Omental fat pad (tissue), 4 donors: ENCODE data around the gene BAZ2A. TPM values are rescaled to one million over a fixed set of nuclear protein-coding genes. Genes with fewer than 3 reads are reported as not detected.

Source experiments
- ATAC-seq: fragments of 150-250 bp; one replicate; pipeline ENCODE4 v1.9.1; 2016; ENCODE audit warnings: mild to moderate bottlenecking, moderate library complexity; ENCODE audit not compliant: low FRiP score
- DNase-seq: peaks from one replicate; pipeline ENCODE4 v3.0.0-alpha.2; 2019; ENCODE audit warnings: low spot score
- total RNA-seq, 4 donors: library from RNA; depleted of rRNA; stranded (reverse); fragments of >200 nt; gene quantifications; one replicate each; pipeline ENCODE4 v1.1.0, GENCODE V29; 2016
- TF ChIP-seq, protein P1 (sequence below), 3 donors: fragments of 450-650 bp; IDR thresholded peaks; one replicate each; pipeline ENCODE4 v1.5.1; 2016 to 2017; ENCODE audit warnings: antibody characterized with exemption in 3 of 3, mild to moderate bottlenecking in 3 of 3, moderate library complexity in 2 of 3

The BAZ2A gene
- 100 to 1,000 TPM in 1 of 4 donors, 10 to 100 TPM in 3; 43.1 to 124 (median 74.1) TPM for total RNA-seq

GRCh38 chr12:56630180-56630632, at the start of gene BAZ2A:
TSS of gene BAZ2A (minus strand) at chr12:56630326. CDS start at chr12:56617530, 12,796 bp downstream.
- DNase-seq (peak; percentile 69), ATAC-seq (peak; percentile 59)
- TF ChIP-seq, protein P1, sequence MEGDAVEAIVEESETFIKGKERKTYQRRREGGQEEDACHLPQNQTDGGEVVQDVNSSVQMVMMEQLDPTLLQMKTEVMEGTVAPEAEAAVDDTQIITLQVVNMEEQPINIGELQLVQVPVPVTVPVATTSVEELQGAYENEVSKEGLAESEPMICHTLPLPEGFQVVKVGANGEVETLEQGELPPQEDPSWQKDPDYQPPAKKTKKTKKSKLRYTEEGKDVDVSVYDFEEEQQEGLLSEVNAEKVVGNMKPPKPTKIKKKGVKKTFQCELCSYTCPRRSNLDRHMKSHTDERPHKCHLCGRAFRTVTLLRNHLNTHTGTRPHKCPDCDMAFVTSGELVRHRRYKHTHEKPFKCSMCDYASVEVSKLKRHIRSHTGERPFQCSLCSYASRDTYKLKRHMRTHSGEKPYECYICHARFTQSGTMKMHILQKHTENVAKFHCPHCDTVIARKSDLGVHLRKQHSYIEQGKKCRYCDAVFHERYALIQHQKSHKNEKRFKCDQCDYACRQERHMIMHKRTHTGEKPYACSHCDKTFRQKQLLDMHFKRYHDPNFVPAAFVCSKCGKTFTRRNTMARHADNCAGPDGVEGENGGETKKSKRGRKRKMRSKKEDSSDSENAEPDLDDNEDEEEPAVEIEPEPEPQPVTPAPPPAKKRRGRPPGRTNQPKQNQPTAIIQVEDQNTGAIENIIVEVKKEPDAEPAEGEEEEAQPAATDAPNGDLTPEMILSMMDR (IDR thresholded peaks at IDR 0.05) = no peak

GRCh38 chr12:56678852-56679251, 48.7 kb upstream of the BAZ2A start:
- no peak for DNase-seq
- TF ChIP-seq, protein P1 (IDR thresholded peaks at IDR 0.05) = no peak
- ATAC-seq = no peak

DNA sequence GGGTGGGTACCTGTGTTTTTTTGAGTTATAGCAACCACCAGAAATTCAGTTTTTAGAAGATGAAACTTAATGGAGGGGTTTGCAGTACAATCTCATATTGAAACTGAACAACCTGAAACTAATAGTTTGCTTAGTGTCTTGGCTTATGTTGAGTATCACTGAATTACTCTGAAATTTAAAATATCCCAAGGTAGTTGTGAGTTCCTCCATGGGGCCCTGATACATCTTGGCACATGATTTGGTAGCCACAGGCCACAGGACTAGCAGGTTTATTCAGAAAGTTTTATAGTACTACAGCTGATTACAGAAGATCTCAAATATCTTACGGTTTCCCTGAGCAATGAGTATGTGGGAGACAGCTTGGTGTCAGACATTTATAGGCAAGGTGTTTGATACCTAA, 47.6 kb upstream of the BAZ2A start:
- TF ChIP-seq, protein P1 (IDR thresholded peaks at IDR 0.05) = no peak
- ATAC-seq (no peak), DNase-seq (no peak)

- DNase-seq (no peak), ATAC-seq (no peak)
- TF ChIP-seq, protein P1 (IDR thresholded peaks at IDR 0.05) = no peak
Observed at GRCh38 chr12:56676851-56677580, 46.9 kb upstream of the BAZ2A start.

GRCh38 chr12:56671608-56672007, 41.5 kb upstream of the BAZ2A start:
- TF ChIP-seq, protein P1 (IDR thresholded peaks at IDR 0.05) = no peak
- DNase-seq (no peak), ATAC-seq (no peak)

DNA sequence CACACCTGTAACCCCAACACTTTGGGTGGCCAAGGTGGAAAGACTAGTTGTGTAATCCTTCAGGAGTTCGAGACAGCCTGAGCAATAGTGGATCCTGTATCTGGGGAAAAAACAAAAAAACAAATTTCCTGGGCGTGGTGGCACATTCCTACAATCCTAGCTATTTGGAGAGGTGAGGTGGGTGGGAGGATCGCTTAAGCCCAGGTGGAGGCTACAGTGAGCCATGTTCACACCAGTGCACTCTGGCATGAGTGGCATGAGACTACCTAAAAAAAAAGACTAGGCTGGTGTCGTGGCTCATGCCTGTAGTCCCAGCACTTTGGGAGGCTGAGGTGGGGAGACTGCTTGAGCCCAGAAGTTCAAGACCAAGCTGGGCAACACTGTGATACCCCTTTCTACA, 40.7 kb upstream of the BAZ2A start:
- ATAC-seq = no peak
- TF ChIP-seq, protein P1 (IDR thresholded peaks at IDR 0.05) = no peak
- DNase-seq = no peak

DNA sequence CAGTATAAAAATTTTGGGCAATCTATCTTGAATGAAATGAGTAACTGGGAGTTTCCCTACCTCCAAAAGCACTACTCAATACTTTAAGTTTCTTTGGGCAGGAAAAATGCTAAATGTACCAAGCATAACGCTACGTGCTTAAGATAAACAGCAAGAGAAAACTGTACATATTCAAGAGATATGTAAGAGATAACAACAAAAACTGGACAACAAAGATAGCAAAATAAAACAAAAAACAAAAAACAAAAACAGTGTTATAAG, 38.0 kb upstream of the BAZ2A start:
- TF ChIP-seq, protein P1 (IDR thresholded peaks at IDR 0.05) = no peak

More for the DNA sequence above, 38.0 kb upstream of the BAZ2A start:
- DNase-seq = no peak
- ATAC-seq = no peak
